ENCODE measurements around the gene LRRC1.

Gene LRRC1

GRCh38 chr6:53818858-53819609 lies 24.2 kb downstream of the LRRC1 start:
- ChIA-PET CTCF (no interaction called here), POLR2A (no interaction called here)
- no peak for DNase-seq (ENCODE audit: extremely low spot score)
- no peak for TF ChIP-seq CTCF (IDR thresholded peaks at IDR 0.05; ENCODE audit: control extremely low read depth, extremely low read depth, low read depth, missing control alignments)

- POLR2A ChIA-PET, result no interaction called here
- CTCF ChIA-PET, result no interaction called here
- DNase-seq (ENCODE audit: extremely low spot score), result no peak
- no peak for TF ChIP-seq CTCF (IDR thresholded peaks at IDR 0.05; ENCODE audit: control extremely low read depth, extremely low read depth, low read depth, missing control alignments)
Observed at GRCh38 chr6:53822401-53823125, 27.8 kb downstream of the LRRC1 start.

GRCh38 chr6:53824714-53825113 lies 29.9 kb downstream of the LRRC1 start:
- CTCF ChIA-PET, result interaction anchor here (1.0 kb wide), 1 partner anchor 10 kb away, joined by 3 read pairs; no protein-coding TSS in a partner anchor
- POLR2A ChIA-PET, result no interaction called here
- no peak for TF ChIP-seq CTCF (IDR thresholded peaks at IDR 0.05; ENCODE audit: control extremely low read depth, extremely low read depth, low read depth, missing control alignments)
- DNase-seq (ENCODE audit: extremely low spot score), result no peak

- ChIA-PET POLR2A (no interaction called here), CTCF (no interaction called here)
- TF ChIP-seq CTCF (IDR thresholded peaks at IDR 0.05; ENCODE audit: control extremely low read depth, extremely low read depth, low read depth, missing control alignments), result no peak
- DNase-seq (ENCODE audit: extremely low spot score), result no peak
Observed at GRCh38 chr6:53825532-53826321, 30.9 kb downstream of the LRRC1 start.

- no peak for DNase-seq (ENCODE audit: extremely low spot score)
- TF ChIP-seq CTCF (IDR thresholded peaks at IDR 0.05; ENCODE audit: control extremely low read depth, extremely low read depth, low read depth, missing control alignments), result no peak
- ChIA-PET POLR2A (no interaction called here), CTCF (interaction anchor here (1.7 kb wide), 1 partner anchor 14 kb away, joined by 6 read pairs; no protein-coding TSS in a partner anchor)
Observed at GRCh38 chr6:53827531-53827930, 32.7 kb downstream of the LRRC1 start.

- no peak for DNase-seq (ENCODE audit: extremely low spot score)
- ChIA-PET POLR2A (no interaction called here), CTCF (interaction anchor here (1.1 to 1.7 kb wide), 2 partner anchors 13 to 15 kb away, joined by 3 to 6 read pairs; no protein-coding TSS in a partner anchor)
- no peak for TF ChIP-seq CTCF (IDR thresholded peaks at IDR 0.05; ENCODE audit: control extremely low read depth, extremely low read depth, low read depth, missing control alignments)
Observed at GRCh38 chr6:53828215-53828614, 33.4 kb downstream of the LRRC1 start.

Data from GM10248 (cell line).